DOHH2 (cell line): ENCODE data around the gene MED12L.

Experiments used
- H3F3A ChIP-seq: fragments of 200-600 bp; sonication (generic), shearing (Covaris generic); 2 replicates; pipeline ENCODE4 v1.6.0; 2016; ENCODE audit warnings: antibody characterized with exemption, mild to moderate bottlenecking; ENCODE audit not compliant: control insufficient read depth, insufficient read depth
- H3K27ac ChIP-seq: fragments of 200-600 bp; sonication (generic); 2 replicates; pipeline ENCODE4 v1.5.1; 2014; ENCODE audit warnings: low read depth, mild to moderate bottlenecking, low read length, moderate library complexity
- H3K27me3 ChIP-seq: fragments of 200-600 bp; sonication (generic); 2 replicates; pipeline ENCODE4 v1.6.1; 2014; ENCODE audit warnings: mild to moderate bottlenecking, low read length, mixed read lengths; ENCODE audit not compliant: control insufficient read depth
- H3K36me3 ChIP-seq: fragments of 200-600 bp; sonication (generic); 2 replicates; pipeline ENCODE4 v1.6.1; 2014; ENCODE audit warnings: mild to moderate bottlenecking, low read length, moderate library complexity, mixed read lengths; ENCODE audit not compliant: control insufficient read depth
- H3K4me1 ChIP-seq: fragments of 200-600 bp; sonication (generic); 2 replicates; pipeline ENCODE4 v1.6.1; 2014; ENCODE audit warnings: mild to moderate bottlenecking, low read length, mixed read lengths; ENCODE audit not compliant: control insufficient read depth
- H3K4me2 ChIP-seq: fragments of 200-600 bp; sonication (generic); 2 replicates; pipeline ENCODE4 v1.6.0; 2014; ENCODE audit warnings: mild to moderate bottlenecking, low read length, moderate library complexity
- H3K4me3 ChIP-seq: fragments of 200-600 bp; sonication (generic); 2 replicates; pipeline ENCODE4 v1.5.1; 2014; ENCODE audit warnings: mild to moderate bottlenecking, low read length, mixed read lengths
- H3K79me2 ChIP-seq: fragments of 200-600 bp; sonication (generic); 2 replicates; pipeline ENCODE4 v1.6.1; 2014; ENCODE audit warnings: mild to moderate bottlenecking, low read length, mixed read lengths; ENCODE audit not compliant: control insufficient read depth
- H3K9me2 ChIP-seq: fragments of 200-600 bp; sonication (generic); replicated peaks from 2 replicates; pipeline ENCODE4 v1.6.1; 2014; ENCODE audit warnings: mild to moderate bottlenecking, low read length, mixed read lengths; ENCODE audit not compliant: control insufficient read depth
- H3K9me3 ChIP-seq: fragments of 200-600 bp; sonication (generic); 2 replicates; pipeline ENCODE4 v1.6.1; 2014; ENCODE audit warnings: antibody characterized with exemption, low read length, mixed read lengths; ENCODE audit not compliant: control insufficient read depth, insufficient read depth
- H4K20me1 ChIP-seq: fragments of 200-600 bp; sonication (generic); 2 replicates; pipeline ENCODE4 v1.6.0; 2014; ENCODE audit warnings: low read depth, mild to moderate bottlenecking, antibody characterized with exemption, low read length, moderate library complexity; ENCODE audit not compliant: control insufficient read depth, insufficient read depth
- EZH2phosphoT487 ChIP-seq: fragments of 200-600 bp; sonication (generic); IDR thresholded peaks from 2 replicates; pipeline ENCODE4 v1.6.1; 2017; ENCODE audit warnings: borderline replicate concordance, mild to moderate bottlenecking, antibody characterized with exemption, low read length, moderate library complexity, mixed read lengths
- TF ChIP-seq, protein P1 (sequence below): fragments of 200-600 bp; sonication (generic); IDR thresholded peaks from one replicate; pipeline ENCODE4 v1.5.1; 2014; ENCODE audit warnings: antibody characterized with exemption, mild to moderate bottlenecking, low read depth, low read length; ENCODE audit not compliant: poor library complexity, severe bottlenecking

MED12L gene

DNA sequence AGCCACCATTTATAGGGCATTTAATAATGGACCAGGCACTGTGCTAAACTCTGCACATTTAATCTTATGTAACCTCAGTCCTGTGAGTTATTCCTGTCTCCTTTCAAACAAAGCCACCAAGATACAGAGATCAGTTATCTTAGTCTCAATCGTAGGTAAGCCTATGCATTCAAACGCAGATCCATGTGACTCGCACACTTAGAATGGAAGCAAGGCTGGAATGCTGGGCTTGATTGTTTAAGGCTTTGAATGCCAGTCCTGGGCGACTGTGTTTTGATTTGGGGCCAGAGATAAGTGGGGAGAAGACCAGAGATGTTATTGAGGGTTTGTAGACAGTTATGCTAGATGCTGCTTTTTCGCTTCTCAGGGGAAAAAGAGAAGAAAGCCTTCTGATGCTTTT is 22.2 kb downstream of the MED12L start:
- no peak overlapping the region for H3K4me2 ChIP-seq
- H4K20me1 ChIP-seq = no peaks in the 10 kb centered on the region
- H3K36me3 ChIP-seq = no peaks in the 10 kb centered on the region
- H3K27me3 ChIP-seq = peaks cover 7% of the 10 kb centered on the region
- no peak overlapping the region for H3K27ac ChIP-seq
- H3K9me2 ChIP-seq = no peaks in the 10 kb centered on the region
- H3K9me3 ChIP-seq = no peaks in the 10 kb centered on the region
- no peaks in the 10 kb centered on the region for H3K4me1 ChIP-seq
- TF ChIP-seq EZH2phosphoT487 = no peak
- TF ChIP-seq, protein P1, sequence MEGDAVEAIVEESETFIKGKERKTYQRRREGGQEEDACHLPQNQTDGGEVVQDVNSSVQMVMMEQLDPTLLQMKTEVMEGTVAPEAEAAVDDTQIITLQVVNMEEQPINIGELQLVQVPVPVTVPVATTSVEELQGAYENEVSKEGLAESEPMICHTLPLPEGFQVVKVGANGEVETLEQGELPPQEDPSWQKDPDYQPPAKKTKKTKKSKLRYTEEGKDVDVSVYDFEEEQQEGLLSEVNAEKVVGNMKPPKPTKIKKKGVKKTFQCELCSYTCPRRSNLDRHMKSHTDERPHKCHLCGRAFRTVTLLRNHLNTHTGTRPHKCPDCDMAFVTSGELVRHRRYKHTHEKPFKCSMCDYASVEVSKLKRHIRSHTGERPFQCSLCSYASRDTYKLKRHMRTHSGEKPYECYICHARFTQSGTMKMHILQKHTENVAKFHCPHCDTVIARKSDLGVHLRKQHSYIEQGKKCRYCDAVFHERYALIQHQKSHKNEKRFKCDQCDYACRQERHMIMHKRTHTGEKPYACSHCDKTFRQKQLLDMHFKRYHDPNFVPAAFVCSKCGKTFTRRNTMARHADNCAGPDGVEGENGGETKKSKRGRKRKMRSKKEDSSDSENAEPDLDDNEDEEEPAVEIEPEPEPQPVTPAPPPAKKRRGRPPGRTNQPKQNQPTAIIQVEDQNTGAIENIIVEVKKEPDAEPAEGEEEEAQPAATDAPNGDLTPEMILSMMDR = no peak
- H3K4me3 ChIP-seq = no peak overlapping the region
- no peaks in the 10 kb centered on the region for H3K79me2 ChIP-seq
- H3F3A ChIP-seq = no peaks in the 10 kb centered on the region

DNA sequence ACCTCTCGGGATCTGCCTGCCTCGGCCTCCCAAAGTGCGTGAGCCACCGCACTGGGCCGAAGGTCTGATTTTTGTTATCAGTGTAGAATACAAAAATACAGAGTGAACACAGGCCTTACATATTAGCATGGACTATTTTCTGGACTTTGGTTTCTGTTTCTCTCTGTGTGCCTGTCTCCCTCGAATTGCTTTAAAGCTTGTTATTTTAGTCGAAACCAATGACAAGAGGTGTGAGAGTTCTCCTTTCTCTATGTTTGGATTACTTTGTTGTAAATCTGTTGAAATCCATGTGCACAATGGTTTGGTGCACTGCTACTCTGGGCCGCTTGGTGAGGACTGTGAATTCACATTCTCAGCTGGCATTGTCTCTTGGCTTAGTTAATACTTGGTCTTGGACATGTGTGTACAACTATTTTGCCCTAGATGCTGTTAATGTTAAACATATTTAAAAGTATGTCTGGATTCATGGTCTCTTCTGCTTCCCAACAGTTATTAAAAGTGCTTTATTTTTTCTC is 23.9 kb downstream of the MED12L start:
- Histone ChIP-seq H4K20me1 (no peaks in the 10 kb centered on the region), H3K4me3 (no peak overlapping the region), H3K9me3 (no peaks in the 10 kb centered on the region), H3K79me2 (no peaks in the 10 kb centered on the region), H3K27me3 (peaks cover 2% of the 10 kb centered on the region), H3K36me3 (no peaks in the 10 kb centered on the region), H3K27ac (no peak overlapping the region), H3K4me2 (no peak overlapping the region), H3F3A (no peaks in the 10 kb centered on the region), H3K4me1 (no peaks in the 10 kb centered on the region), H3K9me2 (no peaks in the 10 kb centered on the region)
- no peak for TF ChIP-seq EZH2phosphoT487
- TF ChIP-seq, protein P1 = no peak

- Histone ChIP-seq H3K9me3 (no peaks in the 10 kb centered on the region), H3K27me3 (peaks cover 1% of the 10 kb centered on the region; the same call in 1 of the 2 replicates), H3K9me2 (no peaks in the 10 kb centered on the region), H3K36me3 (no peaks in the 10 kb centered on the region), H3F3A (no peaks in the 10 kb centered on the region), H3K79me2 (no peaks in the 10 kb centered on the region), H3K4me2 (no peak overlapping the region), H3K4me1 (no peaks in the 10 kb centered on the region), H3K27ac (no peak overlapping the region), H3K4me3 (no peak overlapping the region), H4K20me1 (no peaks in the 10 kb centered on the region)
- TF ChIP-seq EZH2phosphoT487 = no peak
- TF ChIP-seq, protein P1 = no peak
Measured at GRCh38 chr3:151112731-151113130, 27.3 kb downstream of the MED12L start.

GRCh38 chr3:151113343-151113742 is 27.9 kb downstream of the MED12L start:
- Histone ChIP-seq H3K9me3 (no peaks in the 10 kb centered on the region), H3K79me2 (no peaks in the 10 kb centered on the region), H3K4me2 (no peak overlapping the region), H3K27me3 (no peaks in the 10 kb centered on the region), H4K20me1 (no peaks in the 10 kb centered on the region), H3K9me2 (no peaks in the 10 kb centered on the region), H3K4me1 (no peaks in the 10 kb centered on the region), H3F3A (no peaks in the 10 kb centered on the region), H3K36me3 (no peaks in the 10 kb centered on the region), H3K4me3 (no peak overlapping the region), H3K27ac (no peak overlapping the region)
- TF ChIP-seq, protein P1 = no peak
- no peak for TF ChIP-seq EZH2phosphoT487
